OCI-LY1 (cell line): Measurements from ENCODE around the gene DGCR6.
"Not testable (repeated sequence)": the region's sequence is repeated elsewhere in the genome, so short reads cannot be mapped to it uniquely, and the experiment has no call there.

Experiments
- H2AFZ ChIP-seq: fragments of 200-600 bp; sonication (generic), shearing (Covaris generic); 2 replicates; pipeline ENCODE4 v1.6.0; 2014; ENCODE audit warnings: antibody characterized with exemption, mild to moderate bottlenecking, low read length
- H3F3A ChIP-seq: fragments of 200-600 bp; sonication (generic), shearing (Covaris generic); 2 replicates; pipeline ENCODE4 v1.6.0; 2014; ENCODE audit warnings: mild to moderate bottlenecking, antibody characterized with exemption, low read length, moderate library complexity; ENCODE audit not compliant: insufficient read depth
- H3K27ac ChIP-seq: fragments of 200-600 bp; sonication (generic); 2 replicates; pipeline ENCODE4 v1.5.1; 2014; ENCODE audit warnings: low read length, mixed run types, mild to moderate bottlenecking, low read depth; ENCODE audit not compliant: poor library complexity, severe bottlenecking
- H3K27me3 ChIP-seq: fragments of 200-600 bp; sonication (generic); 2 replicates; pipeline ENCODE4 v1.6.0; 2014; ENCODE audit warnings: antibody characterized with exemption, mild to moderate bottlenecking, low read length, moderate library complexity; ENCODE audit not compliant: insufficient read depth
- H3K36me3 ChIP-seq: fragments of 200-600 bp; sonication (generic); 2 replicates; pipeline ENCODE4 v1.6.1; 2014; ENCODE audit warnings: mild to moderate bottlenecking, antibody characterized with exemption, low read length, moderate library complexity, mixed read lengths; ENCODE audit not compliant: insufficient read depth
- H3K4me1 ChIP-seq: fragments of 200-600 bp; sonication (generic); 2 replicates; pipeline ENCODE4 v1.5.1; 2014; ENCODE audit warnings: mild to moderate bottlenecking, low read length, moderate library complexity; ENCODE audit not compliant: insufficient read depth, severe bottlenecking
- H3K4me2 ChIP-seq: fragments of 200-600 bp; sonication (generic), shearing (Covaris generic); 2 replicates; pipeline ENCODE4 v1.6.1; 2014; ENCODE audit warnings: low read length
- H3K4me3 ChIP-seq: fragments of 200-600 bp; sonication (generic); 2 replicates; pipeline ENCODE4 v1.5.1; 2014; ENCODE audit warnings: low read length, low read depth, mild to moderate bottlenecking, mixed read lengths; ENCODE audit not compliant: poor library complexity, severe bottlenecking
- H3K79me2 ChIP-seq: fragments of 200-600 bp; shearing (Covaris generic); 2 replicates; pipeline ENCODE4 v1.6.1; 2016; ENCODE audit warnings: mixed run types, low read length, mixed read lengths; ENCODE audit not compliant: insufficient read depth
- H3K9ac ChIP-seq: fragments of 200-600 bp; sonication (generic), shearing (Covaris generic); 2 replicates; pipeline ENCODE4 v1.6.1; 2014; ENCODE audit warnings: mild to moderate bottlenecking, low read length, mixed read lengths
- H3K9me2 ChIP-seq: fragments of 200-600 bp; sonication (generic), shearing (Covaris generic); 2 replicates; pipeline ENCODE4 v1.6.1; 2014; ENCODE audit warnings: low read depth, mild to moderate bottlenecking, low read length, mixed read lengths
- H3K9me3 ChIP-seq: fragments of 200-600 bp; shearing (Covaris generic); 2 replicates; pipeline ENCODE4 v1.6.1; 2014; ENCODE audit warnings: low read length, mixed read lengths
- H4K20me1 ChIP-seq: fragments of 200-600 bp; sonication (generic), shearing (Covaris generic); 2 replicates; pipeline ENCODE4 v1.6.0; 2016; ENCODE audit warnings: mild to moderate bottlenecking, low read length; ENCODE audit not compliant: insufficient read depth
- EZH2 ChIP-seq: fragments of 200-600 bp; sonication (generic), shearing (Covaris generic); IDR thresholded peaks from 2 replicates; pipeline ENCODE4 v1.8.0; 2017; ENCODE audit warnings: borderline replicate concordance, mixed run types, mild to moderate bottlenecking, antibody characterized with exemption, low read length, moderate library complexity, mixed read lengths
- TF ChIP-seq, protein P1 (sequence below): fragments of 200-600 bp; sonication (generic), shearing (Covaris generic); IDR thresholded peaks from 2 replicates; pipeline ENCODE4 v1.5.1; 2017; ENCODE audit warnings: mild to moderate bottlenecking, antibody characterized with exemption, low read length, moderate library complexity, mixed read lengths

The DGCR6 gene

DNA sequence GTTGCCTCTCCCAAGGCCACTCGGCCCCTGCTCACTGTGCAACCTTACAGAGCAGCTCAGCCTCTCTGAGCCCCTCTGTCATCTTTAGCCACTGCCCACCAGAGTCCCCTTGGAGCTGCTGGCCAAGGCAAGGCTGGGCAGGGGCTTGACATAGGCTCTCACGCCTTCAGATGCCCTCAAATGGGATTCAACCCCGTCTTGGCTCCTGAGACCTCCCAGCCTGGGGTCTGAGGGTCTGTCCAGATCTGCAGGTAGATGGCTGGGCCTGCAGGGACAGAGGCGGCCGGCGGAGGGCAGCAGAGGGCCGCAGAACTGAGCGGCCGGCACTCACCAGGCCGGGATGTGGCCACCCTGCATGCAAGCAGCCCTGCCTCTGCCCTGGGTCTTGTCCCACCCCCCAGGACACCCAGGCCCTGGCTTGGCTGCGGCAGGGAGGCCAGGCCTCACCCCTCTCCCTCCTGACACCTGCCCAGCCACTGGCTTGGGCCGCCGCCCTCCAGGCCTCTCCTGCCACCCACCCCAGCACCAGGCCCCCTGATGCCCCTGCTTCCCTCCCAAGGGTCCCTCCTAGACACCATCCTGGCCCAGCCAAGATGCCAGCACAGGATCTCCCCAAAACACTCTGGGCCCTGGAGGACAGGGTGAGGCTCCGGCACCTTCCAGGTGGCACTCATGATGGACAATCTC lies 48.3 kb downstream of the DGCR6 start:
- H3K79me2 ChIP-seq, H3K27me3 ChIP-seq, H3K9me3 ChIP-seq, H3K9ac ChIP-seq, H3K36me3 ChIP-seq, H3K9me2 ChIP-seq, H3K4me2 ChIP-seq, H3K27ac ChIP-seq, H3K4me1 ChIP-seq, H2AFZ ChIP-seq, H3K4me3 ChIP-seq, H4K20me1 ChIP-seq, H3F3A ChIP-seq: not testable (repeated sequence)
- TF ChIP-seq, protein P1, sequence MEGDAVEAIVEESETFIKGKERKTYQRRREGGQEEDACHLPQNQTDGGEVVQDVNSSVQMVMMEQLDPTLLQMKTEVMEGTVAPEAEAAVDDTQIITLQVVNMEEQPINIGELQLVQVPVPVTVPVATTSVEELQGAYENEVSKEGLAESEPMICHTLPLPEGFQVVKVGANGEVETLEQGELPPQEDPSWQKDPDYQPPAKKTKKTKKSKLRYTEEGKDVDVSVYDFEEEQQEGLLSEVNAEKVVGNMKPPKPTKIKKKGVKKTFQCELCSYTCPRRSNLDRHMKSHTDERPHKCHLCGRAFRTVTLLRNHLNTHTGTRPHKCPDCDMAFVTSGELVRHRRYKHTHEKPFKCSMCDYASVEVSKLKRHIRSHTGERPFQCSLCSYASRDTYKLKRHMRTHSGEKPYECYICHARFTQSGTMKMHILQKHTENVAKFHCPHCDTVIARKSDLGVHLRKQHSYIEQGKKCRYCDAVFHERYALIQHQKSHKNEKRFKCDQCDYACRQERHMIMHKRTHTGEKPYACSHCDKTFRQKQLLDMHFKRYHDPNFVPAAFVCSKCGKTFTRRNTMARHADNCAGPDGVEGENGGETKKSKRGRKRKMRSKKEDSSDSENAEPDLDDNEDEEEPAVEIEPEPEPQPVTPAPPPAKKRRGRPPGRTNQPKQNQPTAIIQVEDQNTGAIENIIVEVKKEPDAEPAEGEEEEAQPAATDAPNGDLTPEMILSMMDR, result peak; percentile 56

DNA sequence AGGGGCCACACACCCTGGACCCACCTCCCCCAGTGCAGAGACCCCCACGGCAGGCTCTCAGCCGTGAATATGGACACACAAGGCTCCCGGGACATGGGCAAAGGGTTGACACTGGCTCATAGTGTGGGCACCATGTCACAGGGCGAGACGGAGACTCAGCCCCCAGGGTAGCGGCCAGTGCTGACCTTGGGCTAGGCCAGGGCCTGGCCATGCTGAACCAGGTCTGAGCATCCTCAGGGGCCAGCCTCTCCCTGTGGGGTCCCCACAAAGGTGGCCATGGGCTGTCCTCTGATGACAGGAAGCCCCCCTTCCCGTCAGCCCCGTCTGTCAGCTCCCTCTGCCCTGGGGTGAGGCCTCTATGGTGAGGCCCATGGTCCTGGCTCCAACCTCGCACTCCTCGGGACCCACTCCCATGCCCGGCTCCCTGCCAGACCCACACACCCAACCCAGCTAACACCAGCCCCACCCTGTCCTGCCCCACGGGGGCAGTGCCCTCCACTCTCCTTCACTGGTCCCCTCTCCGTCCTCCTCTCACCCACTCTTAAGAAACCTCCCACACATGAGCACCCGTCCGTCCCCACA lies 49.0 kb downstream of the DGCR6 start:
- TF ChIP-seq, protein P1, result no peak
- no peak for TF ChIP-seq EZH2
- no peak overlapping the region for H3K9ac ChIP-seq
- H3K9me2 ChIP-seq, result no peaks in the 10 kb centered on the region
- H3K79me2 ChIP-seq, result no peaks in the 10 kb centered on the region
- no peak overlapping the region for H2AFZ ChIP-seq
- no peaks in the 10 kb centered on the region for H3K36me3 ChIP-seq
- H3K4me2 ChIP-seq, result no peak overlapping the region
- no peaks in the 10 kb centered on the region for H3K4me1 ChIP-seq
- H3K27me3 ChIP-seq, result no peaks in the 10 kb centered on the region
- no peak overlapping the region for H3K4me3 ChIP-seq
- H3F3A ChIP-seq, result no peaks in the 10 kb centered on the region
- H3K27ac ChIP-seq, result no peak overlapping the region
- H4K20me1 ChIP-seq, result no peaks in the 10 kb centered on the region
- no peaks in the 10 kb centered on the region for H3K9me3 ChIP-seq

- H3K27ac ChIP-seq, result no peak overlapping the region
- no peak for TF ChIP-seq EZH2
- TF ChIP-seq, protein P1, result no peak
- H3K4me3 ChIP-seq, result no peak overlapping the region
- no peaks in the 10 kb centered on the region for H3K27me3 ChIP-seq
- no peaks in the 10 kb centered on the region for H3K79me2 ChIP-seq
- H3K36me3 ChIP-seq, result no peaks in the 10 kb centered on the region
- H3K9me2 ChIP-seq, result no peaks in the 10 kb centered on the region
- H3K4me1 ChIP-seq, result no peaks in the 10 kb centered on the region
- H3F3A ChIP-seq, result no peaks in the 10 kb centered on the region
- H4K20me1 ChIP-seq, result no peaks in the 10 kb centered on the region
- H3K4me2 ChIP-seq, result no peak overlapping the region
- H3K9me3 ChIP-seq, result no peaks in the 10 kb centered on the region
- no peak overlapping the region for H2AFZ ChIP-seq
- no peak overlapping the region for H3K9ac ChIP-seq
These were observed 49.6 kb downstream of the DGCR6 start for GRCh38 chr22:18955696-18956095.

DNA sequence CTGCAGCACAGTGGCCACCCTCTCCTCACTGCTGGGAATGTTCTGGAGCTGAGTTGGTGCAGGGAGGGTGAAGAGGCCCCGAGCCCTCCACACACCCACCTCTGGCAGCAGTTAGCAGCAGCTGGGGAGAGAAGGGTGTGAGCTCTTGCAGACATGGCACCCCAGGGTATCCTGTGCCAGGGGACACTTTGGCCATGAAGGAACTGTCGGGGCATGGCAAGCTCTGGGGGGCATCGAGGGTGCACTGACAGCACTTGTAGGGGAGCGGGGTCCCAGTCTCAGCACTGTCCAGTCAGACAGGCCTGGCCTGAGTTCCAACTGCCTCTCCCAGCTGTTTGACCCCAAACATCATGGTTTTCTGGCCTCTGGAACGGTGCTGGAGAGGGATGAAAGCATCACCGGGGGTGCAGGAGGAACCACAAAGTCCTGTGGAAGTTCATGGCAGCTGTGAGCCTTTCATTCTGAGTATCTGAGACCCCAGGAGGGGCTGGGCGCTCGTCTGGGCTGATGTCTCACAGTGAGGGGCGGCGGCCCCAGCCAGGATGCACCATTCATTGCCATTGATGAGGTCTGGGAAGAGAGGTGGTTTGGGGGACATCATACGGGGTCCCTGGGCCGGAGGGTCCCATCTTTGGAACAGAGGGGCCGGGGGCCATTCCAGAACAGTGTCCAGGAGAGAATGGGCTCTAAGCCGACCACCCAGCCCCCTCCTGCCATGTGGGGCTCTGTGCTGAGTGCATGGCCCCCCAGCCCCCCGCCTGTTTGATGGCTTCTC lies 50.2 kb downstream of the DGCR6 start:
- not testable (repeated sequence) for H3K9ac ChIP-seq, H3K27ac ChIP-seq, H4K20me1 ChIP-seq, H3K9me2 ChIP-seq, H3F3A ChIP-seq, H3K4me3 ChIP-seq, H3K27me3 ChIP-seq, H3K9me3 ChIP-seq, H3K36me3 ChIP-seq, H3K4me2 ChIP-seq, H2AFZ ChIP-seq, H3K79me2 ChIP-seq, H3K4me1 ChIP-seq

DNA sequence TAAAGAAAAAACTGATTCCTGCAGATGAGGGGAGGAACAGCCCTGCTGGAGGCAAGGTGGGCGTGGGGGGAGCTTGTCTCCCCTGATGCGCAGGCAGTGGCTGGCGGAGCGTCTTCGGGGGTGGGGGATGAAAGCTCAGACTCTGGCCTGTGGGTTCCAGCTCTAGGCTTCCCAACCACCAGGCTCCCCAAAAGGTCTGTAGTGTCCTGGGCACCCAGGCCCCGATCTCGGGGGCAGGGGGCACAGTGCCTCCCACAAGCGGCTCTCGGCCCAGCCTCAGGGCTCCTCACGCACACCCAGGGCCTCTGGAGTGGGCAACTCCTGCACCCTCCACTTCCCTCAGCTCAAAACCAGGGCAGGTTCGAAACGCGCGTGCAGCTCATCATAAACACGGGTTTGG lies 50.8 kb downstream of the DGCR6 start:
- not testable (repeated sequence) for H3K4me3 ChIP-seq, H4K20me1 ChIP-seq, H3K4me2 ChIP-seq, H3K27ac ChIP-seq, H3K27me3 ChIP-seq, H3K9me2 ChIP-seq, H3K9ac ChIP-seq, H3K36me3 ChIP-seq, H3K9me3 ChIP-seq, H3F3A ChIP-seq, H3K4me1 ChIP-seq, H2AFZ ChIP-seq, H3K79me2 ChIP-seq
